HepG2 (cell line): ENCODE data around the gene GNAZ. TPM values are rescaled to one million over a fixed set of nuclear protein-coding genes. Genes with fewer than 3 reads are reported as not detected.

Experiments
- AHR ChIP-seq: IDR thresholded peaks from 2 replicates; pipeline ENCODE4 v1.6.1; 2018; ENCODE audit warnings: missing genetic modification reagents, missing compliant biosample characterization
- ATRX ChIP-seq: sonication (generic); formaldehyde crosslinking; IDR thresholded peaks from 2 replicates; pipeline ENCODE4 v1.4.0; 2020; ENCODE audit warnings: missing genetic modification reagents, borderline replicate concordance
- E2F5 ChIP-seq: sonication (generic); formaldehyde crosslinking; conservative IDR thresholded peaks from 2 replicates; pipeline ENCODE4 v1.4.0; 2020; ENCODE audit warnings: missing genetic modification reagents
- MAF1 ChIP-seq: sonication (generic); formaldehyde crosslinking; IDR thresholded peaks from 2 replicates; pipeline ENCODE4 v1.5.0; 2020; ENCODE audit warnings: missing genetic modification reagents, borderline replicate concordance
- MAZ ChIP-seq, 2 experiments: sonication (generic) in 1 of 2; formaldehyde crosslinking in 1 of 2; IDR thresholded peaks; 2 replicates each; pipeline versions ENCODE4 v1.5.0 to v1.6.1; 2012 to 2020; ENCODE audit warnings: low read depth in 2 of 2, mild to moderate bottlenecking in 2 of 2, borderline replicate concordance in 1 of 2, improper control_type of control experiment in 1 of 2, low read length in 1 of 2, missing genetic modification reagents in 1 of 2, moderate library complexity in 1 of 2
- MZF1 ChIP-seq: sonication (generic); formaldehyde crosslinking; IDR thresholded peaks from 2 replicates; pipeline ENCODE4 v1.8.1; 2023; ENCODE audit warnings: mild to moderate bottlenecking, missing genetic modification reagents, borderline replicate concordance
- PAXIP1 ChIP-seq: sonication (generic); formaldehyde crosslinking; conservative IDR thresholded peaks from 2 replicates; pipeline ENCODE4 v1.4.0; 2020; ENCODE audit warnings: mild to moderate bottlenecking, missing genetic modification reagents, moderate library complexity
- TEAD3 ChIP-seq: optimal IDR thresholded peaks from 2 replicates; pipeline ENCODE3; 2016; ENCODE audit warnings: borderline replicate concordance
- WIZ ChIP-seq: sonication (generic); formaldehyde crosslinking; IDR thresholded peaks from 2 replicates; pipeline ENCODE4 v1.5.1; 2020; ENCODE audit warnings: mild to moderate bottlenecking, missing genetic modification reagents
- ZFP90 ChIP-seq: sonication (generic); formaldehyde crosslinking; IDR thresholded peaks from 2 replicates; pipeline ENCODE4 v1.8.0; 2022; ENCODE audit warnings: missing genetic modification reagents, mild to moderate bottlenecking, inconsistent platforms, borderline replicate concordance
- polyA plus RNA-seq, 8 experiments: library from polyadenylated mRNA; depleted of rRNA in 3 of 8; stranded (reverse) in 7 of 8; unstranded in 1 of 8; fragments of >200 nt; fragmentation: Illumina TruSeq in 4 of 8; extraction: Trizol in 4 of 8; gene quantifications; 2 replicates each; pipeline versions ENCODE4 v1.2.1 to v1.2.3, GENCODE V29; 2011 to 2016; ENCODE audit warnings: low read depth in 4 of 8, missing spikeins in 1 of 8, mixed read lengths in 1 of 8; ENCODE audit not compliant: insufficient read depth in 1 of 8
- total RNA-seq, 5 experiments: library from RNA; depleted of rRNA; stranded (reverse); fragments of >200 nt; fragmentation: Illumina TruSeq; extraction: Trizol; gene quantifications; 2 replicates each; pipeline ENCODE4 v1.2.3, GENCODE V29; 2016; ENCODE audit warnings: low read depth in 1 of 5
- TF ChIP-seq, protein P1 (sequence below): sonication (generic); formaldehyde crosslinking; IDR thresholded peaks from 2 replicates; pipeline ENCODE4 v1.4.0; 2020; ENCODE audit warnings: mild to moderate bottlenecking, missing genetic modification reagents, borderline replicate concordance
- TF ChIP-seq, protein P2 (sequence below), 2 experiments: sonication (generic) in 1 of 2; formaldehyde crosslinking in 1 of 2; IDR thresholded peaks; 2 replicates each; pipeline versions ENCODE4 v1.6.1 to v1.9.0; 2014 to 2022; ENCODE audit warnings: antibody characterized with exemption in 1 of 2, borderline replicate concordance in 1 of 2, inconsistent platforms in 1 of 2, low read depth in 1 of 2, missing genetic modification reagents in 1 of 2
- TF ChIP-seq, protein P3 (sequence below): sonication (generic); formaldehyde crosslinking; conservative IDR thresholded peaks from 2 replicates; pipeline ENCODE4 v1.8.0; 2022; ENCODE audit warnings: mild to moderate bottlenecking, moderate library complexity, missing genetic modification reagents

The GNAZ gene
- total and polyA plus RNA-seq, 2 of the 13 experiments (the other 11 are each of a cell fraction or from before 2014, with no cell fraction given): 11.4 to 22.3 TPM

GRCh38 chr22:23079240-23079768 lies 9.0 kb downstream of the GNAZ start (continued):
- TF ChIP-seq, protein P1, sequence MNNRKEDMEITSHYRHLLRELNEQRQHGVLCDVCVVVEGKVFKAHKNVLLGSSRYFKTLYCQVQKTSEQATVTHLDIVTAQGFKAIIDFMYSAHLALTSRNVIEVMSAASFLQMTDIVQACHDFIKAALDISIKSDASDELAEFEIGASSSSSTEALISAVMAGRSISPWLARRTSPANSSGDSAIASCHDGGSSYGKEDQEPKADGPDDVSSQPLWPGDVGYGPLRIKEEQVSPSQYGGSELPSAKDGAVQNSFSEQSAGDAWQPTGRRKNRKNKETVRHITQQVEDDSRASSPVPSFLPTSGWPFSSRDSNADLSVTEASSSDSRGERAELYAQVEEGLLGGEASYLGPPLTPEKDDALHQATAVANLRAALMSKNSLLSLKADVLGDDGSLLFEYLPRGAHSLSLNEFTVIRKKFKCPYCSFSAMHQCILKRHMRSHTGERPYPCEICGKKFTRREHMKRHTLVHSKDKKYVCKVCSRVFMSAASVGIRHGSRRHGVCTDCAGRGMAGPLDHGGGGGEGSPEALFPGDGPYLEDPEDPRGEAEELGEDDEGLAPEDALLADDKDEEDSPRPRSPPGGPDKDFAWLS (CRISPR knock-in tag): no peak
- no peak for TF ChIP-seq MAZ (IDR thresholded peaks at IDR 0.05; ENCODE audit: borderline replicate concordance, low read depth, low read length)
- TF ChIP-seq MAZ (CRISPR knock-in tag; IDR thresholded peaks at IDR 0.05; ENCODE audit: low read depth): no peak; the same call in 1 of the 2 replicates
- no peak for TF ChIP-seq ATRX (CRISPR knock-in tag)
- TF ChIP-seq MAF1 (CRISPR knock-in tag): no peak
- no peak for TF ChIP-seq E2F5 (CRISPR knock-in tag)
- TF ChIP-seq AHR (CRISPR knock-in tag): no peak
- TF ChIP-seq, protein P2, sequence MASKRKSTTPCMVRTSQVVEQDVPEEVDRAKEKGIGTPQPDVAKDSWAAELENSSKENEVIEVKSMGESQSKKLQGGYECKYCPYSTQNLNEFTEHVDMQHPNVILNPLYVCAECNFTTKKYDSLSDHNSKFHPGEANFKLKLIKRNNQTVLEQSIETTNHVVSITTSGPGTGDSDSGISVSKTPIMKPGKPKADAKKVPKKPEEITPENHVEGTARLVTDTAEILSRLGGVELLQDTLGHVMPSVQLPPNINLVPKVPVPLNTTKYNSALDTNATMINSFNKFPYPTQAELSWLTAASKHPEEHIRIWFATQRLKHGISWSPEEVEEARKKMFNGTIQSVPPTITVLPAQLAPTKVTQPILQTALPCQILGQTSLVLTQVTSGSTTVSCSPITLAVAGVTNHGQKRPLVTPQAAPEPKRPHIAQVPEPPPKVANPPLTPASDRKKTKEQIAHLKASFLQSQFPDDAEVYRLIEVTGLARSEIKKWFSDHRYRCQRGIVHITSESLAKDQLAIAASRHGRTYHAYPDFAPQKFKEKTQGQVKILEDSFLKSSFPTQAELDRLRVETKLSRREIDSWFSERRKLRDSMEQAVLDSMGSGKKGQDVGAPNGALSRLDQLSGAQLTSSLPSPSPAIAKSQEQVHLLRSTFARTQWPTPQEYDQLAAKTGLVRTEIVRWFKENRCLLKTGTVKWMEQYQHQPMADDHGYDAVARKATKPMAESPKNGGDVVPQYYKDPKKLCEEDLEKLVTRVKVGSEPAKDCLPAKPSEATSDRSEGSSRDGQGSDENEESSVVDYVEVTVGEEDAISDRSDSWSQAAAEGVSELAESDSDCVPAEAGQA (IDR thresholded peaks at IDR 0.05; ENCODE audit: low read depth): peak; percentile 53; the same call in 1 of the 2 replicates
- TF ChIP-seq, protein P2 (CRISPR knock-in tag; IDR thresholded peaks at IDR 0.05; ENCODE audit: borderline replicate concordance): no peak
- TF ChIP-seq WIZ (CRISPR knock-in tag): 0 out of 2 replicates have a peak, but pooled peaks have one; percentile 50
- no peak for TF ChIP-seq MZF1 (CRISPR knock-in tag)
- no peak for TF ChIP-seq ZFP90 (CRISPR knock-in tag)
- peak; percentile 57 for TF ChIP-seq TEAD3 (CRISPR knock-in tag)
- TF ChIP-seq PAXIP1 (CRISPR knock-in tag): peak; percentile 93
- TF ChIP-seq, protein P3, sequence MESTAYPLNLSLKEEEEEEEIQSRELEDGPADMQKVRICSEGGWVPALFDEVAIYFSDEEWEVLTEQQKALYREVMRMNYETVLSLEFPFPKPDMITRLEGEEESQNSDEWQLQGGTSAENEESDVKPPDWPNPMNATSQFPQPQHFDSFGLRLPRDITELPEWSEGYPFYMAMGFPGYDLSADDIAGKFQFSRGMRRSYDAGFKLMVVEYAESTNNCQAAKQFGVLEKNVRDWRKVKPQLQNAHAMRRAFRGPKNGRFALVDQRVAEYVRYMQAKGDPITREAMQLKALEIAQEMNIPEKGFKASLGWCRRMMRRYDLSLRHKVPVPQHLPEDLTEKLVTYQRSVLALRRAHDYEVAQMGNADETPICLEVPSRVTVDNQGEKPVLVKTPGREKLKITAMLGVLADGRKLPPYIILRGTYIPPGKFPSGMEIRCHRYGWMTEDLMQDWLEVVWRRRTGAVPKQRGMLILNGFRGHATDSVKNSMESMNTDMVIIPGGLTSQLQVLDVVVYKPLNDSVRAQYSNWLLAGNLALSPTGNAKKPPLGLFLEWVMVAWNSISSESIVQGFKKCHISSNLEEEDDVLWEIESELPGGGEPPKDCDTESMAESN (CRISPR knock-in tag): peak; percentile 44; the same call in 1 of the 2 replicates
